GM19455 (cell line): ENCODE measurements around the gene CSNK2A2.

Source experiments
- ATAC-seq: cut with Tn5 transposase; IDR thresholded peaks from one replicate; pipeline ENCODE4 v1.9.1; 2021; ENCODE audit not compliant: unreplicated experiment

The CSNK2A2 gene

GRCh38 chr16:58200004-58200797 lies 2.3 kb upstream of the CSNK2A2 start:
- ATAC-seq = no peak

- ATAC-seq = no peak
Measured at GRCh38 chr16:58198803-58199411, 1.0 kb upstream of the CSNK2A2 start.

GRCh38 chr16:58197314-58198012 lies 443 bp downstream of the CSNK2A2 start:
- peak; percentile 35 for ATAC-seq

GRCh38 chr16:58196898-58197313 lies 1.0 kb downstream of the CSNK2A2 start:
- ATAC-seq = no peak

GRCh38 chr16:58195771-58196170 lies 2.1 kb downstream of the CSNK2A2 start:
- no peak for ATAC-seq

GRCh38 chr16:58195344-58195743 lies 2.6 kb downstream of the CSNK2A2 start:
- ATAC-seq = no peak

- no peak for ATAC-seq
Measured at GRCh38 chr16:58194790-58195189, 3.1 kb downstream of the CSNK2A2 start.

GRCh38 chr16:58187665-58188421 lies 10.1 kb downstream of the CSNK2A2 start:
- no peak for ATAC-seq

- no peak for ATAC-seq
Measured at GRCh38 chr16:58187092-58187491, 10.8 kb downstream of the CSNK2A2 start.

GRCh38 chr16:58186176-58186944 lies 11.5 kb downstream of the CSNK2A2 start:
- no peak for ATAC-seq

- ATAC-seq = no peak
Measured at GRCh38 chr16:58177353-58177710, 20.6 kb downstream of the CSNK2A2 start.

GRCh38 chr16:58176608-58177352 lies 21.1 kb downstream of the CSNK2A2 start:
- no peak for ATAC-seq

GRCh38 chr16:58170223-58170622 lies 27.7 kb downstream of the CSNK2A2 start:
- ATAC-seq = no peak

- ATAC-seq = no peak
Measured at GRCh38 chr16:58160855-58161254, 37.1 kb downstream of the CSNK2A2 start.

GRCh38 chr16:58158725-58159124 lies 39.2 kb downstream of the CSNK2A2 start:
- no peak for ATAC-seq

- ATAC-seq = no peak
Measured at GRCh38 chr16:58157951-58158540, 39.9 kb downstream of the CSNK2A2 start.

GRCh38 chr16:58157239-58157638 lies 40.7 kb downstream of the CSNK2A2 start:
- no peak for ATAC-seq

- no peak for ATAC-seq
Measured at GRCh38 chr16:58155839-58156238, 42.1 kb downstream of the CSNK2A2 start.

GRCh38 chr16:58154345-58154744 lies 43.6 kb downstream of the CSNK2A2 start:
- no peak for ATAC-seq
